ENCODE data around the gene PITPNM3. TPM values are rescaled to one million over a fixed set of nuclear protein-coding genes. Genes with fewer than 3 reads are reported as not detected.

The PITPNM3 gene
- total and polyA plus RNA-seq, 2 of the 8 experiments (the other 6 are each of a cell fraction or from before 2014, with no cell fraction given), result 1.7 to 3.1 TPM

- DNase-seq (ENCODE audit: low read depth in 1 of 2, low spot score in 2 of 2), result no peak
- H3K4ac ChIP-seq (replicated peaks; ENCODE audit: insufficient read length, low read depth, low read length), result peak overlapping the region; percentile 69
- H3K79me2 ChIP-seq (ENCODE audit: control insufficient read depth in 1 of 2, insufficient read depth in 2 of 2, low read length in 2 of 2), result no peaks in the 10 kb centered on the region
- H3K23me2 ChIP-seq (ENCODE audit: low read depth, low read length), result no peaks in the 10 kb centered on the region
- no peak overlapping the region for H2AFZ ChIP-seq (ENCODE audit: low read length)
- 89% methylated on average over 13 of the region's 13 CpGs; no CpG with 5 or more reads in 1 of the 2 experiments for WGBS, 2 experiments (ENCODE audit: extremely low coverage in 1 of 2, insufficient coverage in 1 of 2, insufficient read length in 1 of 2, insufficient replicate concordance in 2 of 2, low coverage in 1 of 2, low lambda C conversion rate in 2 of 2, missing lambda C conversion rate in 1 of 2)
- no peak overlapping the region for H3K14ac ChIP-seq (ENCODE audit: insufficient read length)
- CTCF ChIA-PET (ENCODE audit: partially characterized antibody), result interaction anchor here (0.6 to 4.6 kb wide), 5 partner anchors 12 to 65 kb away, joined by 3 to 23 read pairs (median 3); no protein-coding TSS in a partner anchor
- peak overlapping the region; percentile 83 for H2BK12ac ChIP-seq (ENCODE audit: low read depth, low read length)
- no peaks in the 10 kb centered on the region for H3K36me3 ChIP-seq (ENCODE audit: control insufficient read depth in 2 of 4, insufficient read depth in 4 of 4, low read length in 3 of 4)
- peak overlapping the region; percentile 55; the same call in 1 of the 2 replicates for H2BK15ac ChIP-seq (ENCODE audit: low read length)
- peaks cover 3 to 22% (median 12%) of the 10 kb centered on the region in 4 experiments for H3K4me1 ChIP-seq (replicated peaks in 1 of 4; ENCODE audit: control insufficient read depth in 3 of 4, insufficient read depth in 4 of 4, low read length in 3 of 4)
- no peak overlapping the region for H3K27ac ChIP-seq (ENCODE audit: low read depth, low read length)
- H2AK5ac ChIP-seq (ENCODE audit: low read depth, low read length), result peak overlapping the region; percentile 89; the same call in 1 of the 2 replicates
- no peak overlapping the region for H3K56ac ChIP-seq (replicated peaks; ENCODE audit: insufficient read length, low read depth, low read length)
- H3K4me3 ChIP-seq (ENCODE audit: extremely low read depth in 1 of 4, insufficient read depth in 2 of 4, low read depth in 3 of 4, low read length in 4 of 4), result no peak overlapping the region
- no peaks in the 10 kb centered on the region for H3K9me3 ChIP-seq (ENCODE audit: insufficient read depth in 2 of 2, low read depth in 1 of 2, low read length in 1 of 2)
- no peak overlapping the region for H4K5ac ChIP-seq (ENCODE audit: insufficient read length, low read depth, low read length)
- no peak for FAIRE-seq
- H4K91ac ChIP-seq (replicated peaks; ENCODE audit: insufficient read length, low read length), result no peak overlapping the region
- no peaks in the 10 kb centered on the region for H4K20me1 ChIP-seq (replicated peaks in 1 of 2; ENCODE audit: control insufficient read depth in 1 of 2, insufficient read depth in 2 of 2, low read length in 2 of 2)
- no peak overlapping the region for H3K9ac ChIP-seq (replicated peaks in 1 of 4; ENCODE audit: extremely low read depth in 1 of 4, low read depth in 3 of 4, low read length in 3 of 4)
- H3K4me2 ChIP-seq (ENCODE audit: insufficient read depth in 1 of 2, low read depth in 2 of 2, low read length in 2 of 2), result no peak overlapping the region; a peak in 1 of 4 replicates
- H3K23ac ChIP-seq (ENCODE audit: insufficient read length), result no peak overlapping the region
- H2BK120ac ChIP-seq (replicated peaks; ENCODE audit: low read depth, low read length), result no peak overlapping the region
- no peak overlapping the region for H4K8ac ChIP-seq (ENCODE audit: extremely low read depth, insufficient read depth, low read length)
- no peaks in the 10 kb centered on the region for H3K79me1 ChIP-seq (ENCODE audit: low read depth, low read length)
- 0 out of 2 replicates have a peak overlapping the region, but pooled peaks have one; percentile 31 for H2BK5ac ChIP-seq (ENCODE audit: low read depth, low read length)
- TF ChIP-seq TAF1 (IDR thresholded peaks at IDR 0.05; ENCODE audit: low read depth, low read length) (no peak), NANOG (IDR thresholded peaks at IDR 0.05; ENCODE audit: insufficient read depth, low read depth, low read length, poor library complexity, severe bottlenecking) (no peak)
- no peaks in the 10 kb centered on the region for H3K27me3 ChIP-seq (replicated peaks in 1 of 4; ENCODE audit: control insufficient read depth in 3 of 4, extremely low read depth in 1 of 4, insufficient read depth in 3 of 4, low read length in 3 of 4)
- peak overlapping the region; percentile 24; the same call in 1 of the 2 replicates for H3K18ac ChIP-seq (ENCODE audit: extremely low read depth, low read length)
- H2BK20ac ChIP-seq (ENCODE audit: low read length), result peak overlapping the region; percentile 62; the same call in 1 of the 2 replicates
- POLR2A ChIA-PET (ENCODE audit: partially characterized antibody), result interaction anchor here (1.3 kb wide), 2 partner anchors 10 to 62 kb away, joined by 3 to 4 read pairs; no protein-coding TSS in a partner anchor
Observed at GRCh38 chr17:6487251-6488007, 68.9 kb downstream of the PITPNM3 start.
